HEK293 (cell line): ENCODE results near the gene MAN2B1.

Source experiments
- CTCF ChIA-PET: fragments of 350-600 bp; formaldehyde crosslinking; extraction: SDS; loops from one replicate; lab custom pipeline; 2021; ENCODE audit warnings: antibody characterized with exemption; lab: Yijun Ruan, JAX
- POLR2A ChIA-PET: fragments of 300-600 bp; formaldehyde crosslinking; extraction: SDS; loops from one replicate; lab custom pipeline; 2020; ENCODE audit warnings: antibody characterized with exemption, inconsistent platforms; lab: Yijun Ruan, JAX
- H3K27ac ChIP-seq: fragments of 200-500 bp; sonication (Bioruptor generic); 2 replicates; pipeline ENCODE4 v1.5.1; 2014; ENCODE audit warnings: low read depth, low read length, control low read depth, inconsistent platforms; ENCODE audit errors: extremely low read depth
- H3K36me3 ChIP-seq, 2 experiments: fragments of 200-500 bp in 1 of 2; sonication (Bioruptor generic) in 1 of 2; 1 replicate in 1 of 2; 2 replicates in 1 of 2; pipeline ENCODE4 v1.5.1; 2014 to 2017; ENCODE audit warnings: inconsistent platforms in 2 of 2, low read length in 2 of 2; ENCODE audit not compliant: control insufficient read depth in 2 of 2, insufficient read depth in 1 of 2
- H3K4me1 ChIP-seq: fragments of 200-500 bp; sonication (Bioruptor generic); 2 replicates; pipeline ENCODE4 v1.5.1; 2014; ENCODE audit warnings: mild to moderate bottlenecking, low read length, inconsistent platforms; ENCODE audit not compliant: control insufficient read depth, insufficient read depth
- H3K4me3 ChIP-seq: 2 replicates; pipeline ENCODE4 v1.5.1; 2011; ENCODE audit warnings: low read depth, mild to moderate bottlenecking, control low read depth, low read length, moderate library complexity
- H3K9me3 ChIP-seq: fragments of 200-500 bp; sonication (Bioruptor generic); 2 replicates; pipeline ENCODE4 v1.5.1; 2014; ENCODE audit warnings: low read depth, low read length, inconsistent platforms; ENCODE audit not compliant: control insufficient read depth, insufficient read depth
- EGR2 ChIP-seq: fragments of 450-650 bp; formaldehyde crosslinking; IDR thresholded peaks from 2 replicates; pipeline ENCODE4 v1.5.1; 2016; ENCODE audit warnings: low read depth, missing biosample characterization, missing genetic modification characterization
- HOXD13 ChIP-seq: sonication (generic); formaldehyde crosslinking; IDR thresholded peaks from 2 replicates; pipeline ENCODE4 v1.8.0; 2022; ENCODE audit warnings: missing genetic modification reagents, borderline replicate concordance
- IKZF3 ChIP-seq: fragments of 450-650 bp; IDR thresholded peaks from 2 replicates; pipeline ENCODE4 v1.5.0; 2018; ENCODE audit warnings: missing biosample characterization, mild to moderate bottlenecking, missing genetic modification characterization, moderate library complexity
- RBAK ChIP-seq: fragments of 450-650 bp; formaldehyde crosslinking; IDR thresholded peaks from 2 replicates; pipeline ENCODE4 v1.5.1; 2016; ENCODE audit warnings: missing biosample characterization, missing genetic modification characterization
- REPIN1 ChIP-seq: fragments of 450-650 bp; formaldehyde crosslinking; IDR thresholded peaks from 2 replicates; pipeline ENCODE4 v1.5.1; 2017; ENCODE audit warnings: missing biosample characterization, missing genetic modification characterization, low read depth
- ZEB2 ChIP-seq: fragments of 450-650 bp; formaldehyde crosslinking; IDR thresholded peaks from 2 replicates; pipeline ENCODE4 v1.5.1; 2016; ENCODE audit warnings: missing biosample characterization, missing genetic modification characterization
- ZFHX2 ChIP-seq: fragments of 450-650 bp; formaldehyde crosslinking; conservative IDR thresholded peaks from 2 replicates; pipeline ENCODE4 v1.5.1; 2016; ENCODE audit warnings: missing biosample characterization, missing genetic modification characterization
- ZNF114 ChIP-seq: fragments of 450-650 bp; formaldehyde crosslinking; IDR thresholded peaks from 2 replicates; pipeline ENCODE4 v1.5.0; 2017; ENCODE audit warnings: missing biosample characterization, missing genetic modification characterization
- ZNF121 ChIP-seq: fragments of 450-650 bp; formaldehyde crosslinking; IDR thresholded peaks from 2 replicates; pipeline ENCODE4 v1.5.1; 2016; ENCODE audit warnings: missing biosample characterization, missing genetic modification characterization
- ZNF146 ChIP-seq: fragments of 450-650 bp; formaldehyde crosslinking; IDR thresholded peaks from 2 replicates; pipeline ENCODE4 v1.5.1; 2016; ENCODE audit warnings: missing biosample characterization, missing genetic modification characterization
- ZNF266 ChIP-seq: fragments of 450-650 bp; formaldehyde crosslinking; IDR thresholded peaks from 2 replicates; pipeline ENCODE4 v1.5.1; 2016; ENCODE audit warnings: missing biosample characterization, missing genetic modification characterization, low read depth
- ZNF501 ChIP-seq: fragments of 450-650 bp; formaldehyde crosslinking; IDR thresholded peaks from 2 replicates; pipeline ENCODE4 v1.5.1; 2016; ENCODE audit warnings: missing biosample characterization, missing genetic modification characterization
- ZNF626 ChIP-seq: fragments of 450-650 bp; sonication (Bioruptor Pico); formaldehyde crosslinking; IDR thresholded peaks from 2 replicates; pipeline ENCODE4 v1.5.1; 2018; ENCODE audit warnings: missing biosample characterization, missing genetic modification characterization, inconsistent platforms
- ZNF629 ChIP-seq: fragments of 450-650 bp; formaldehyde crosslinking; IDR thresholded peaks from 2 replicates; pipeline ENCODE4 v1.5.1; 2017; ENCODE audit warnings: missing biosample characterization, missing genetic modification characterization
- ZNF768 ChIP-seq: fragments of 450-650 bp; formaldehyde crosslinking; IDR thresholded peaks from 2 replicates; pipeline ENCODE4 v1.5.1; 2018; ENCODE audit warnings: missing biosample characterization, mild to moderate bottlenecking, missing genetic modification characterization
- TF ChIP-seq, protein P1 (sequence below): fragments of 450-650 bp; formaldehyde crosslinking; IDR thresholded peaks from 2 replicates; pipeline ENCODE4 v1.5.1; 2016; ENCODE audit warnings: missing biosample characterization, missing genetic modification characterization
- TF ChIP-seq, protein P2 (sequence below): fragments of 450-650 bp; formaldehyde crosslinking; IDR thresholded peaks from 2 replicates; pipeline ENCODE4 v1.5.1; 2016; ENCODE audit warnings: missing biosample characterization, missing genetic modification characterization
- TF ChIP-seq, protein P3 (sequence below): fragments of 450-650 bp; formaldehyde crosslinking; IDR thresholded peaks from 2 replicates; pipeline ENCODE4 v1.5.1; 2016; ENCODE audit warnings: missing biosample characterization, missing genetic modification characterization
- TF ChIP-seq, protein P4 (sequence below): fragments of 450-650 bp; formaldehyde crosslinking; IDR thresholded peaks from 2 replicates; pipeline ENCODE4 v1.5.1; 2016; ENCODE audit warnings: missing biosample characterization, missing genetic modification characterization

The MAN2B1 gene

DNA sequence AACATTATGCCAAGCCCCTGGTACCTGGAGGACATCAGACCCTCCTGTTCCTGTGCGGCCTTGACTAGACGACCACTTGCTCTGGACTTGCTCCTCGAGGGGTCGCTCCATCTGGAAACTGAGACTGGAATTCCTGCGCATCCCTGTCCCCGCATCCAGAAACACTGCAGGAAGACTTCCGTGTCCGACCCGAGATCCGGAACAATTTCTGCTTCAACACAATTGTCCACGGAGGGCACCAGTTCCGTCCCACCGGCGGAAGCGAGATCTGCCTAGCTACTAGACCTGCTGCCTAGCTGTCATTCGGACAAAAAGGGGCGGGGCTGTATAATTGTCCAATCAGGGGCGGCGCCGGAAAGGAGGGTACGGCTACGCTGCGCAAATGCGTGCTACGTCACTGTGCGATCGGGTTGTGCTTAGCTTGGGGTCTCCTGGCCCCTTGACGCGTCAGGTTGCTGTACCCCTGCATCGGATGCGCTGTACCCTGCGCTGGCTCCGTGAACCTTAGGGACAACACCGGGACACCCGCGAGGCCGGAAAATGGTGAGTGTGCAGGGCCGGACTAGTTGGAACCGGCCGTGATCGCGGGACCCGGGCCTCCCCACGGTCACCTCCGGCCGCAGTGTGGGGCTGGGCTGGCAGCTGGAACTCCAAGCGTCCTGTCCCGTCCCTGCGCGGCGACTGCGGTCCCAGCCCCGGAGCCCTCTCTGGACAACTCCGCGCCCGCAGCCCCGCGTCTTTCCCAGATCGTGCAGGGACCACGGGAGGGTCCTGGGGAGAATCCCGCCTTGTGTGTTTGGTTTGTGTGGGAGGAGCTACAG is 55.8 kb downstream of the MAN2B1 start, which contains the start of the genes ZNF490 and ZNF791 (continued):
- TF ChIP-seq, protein P1, sequence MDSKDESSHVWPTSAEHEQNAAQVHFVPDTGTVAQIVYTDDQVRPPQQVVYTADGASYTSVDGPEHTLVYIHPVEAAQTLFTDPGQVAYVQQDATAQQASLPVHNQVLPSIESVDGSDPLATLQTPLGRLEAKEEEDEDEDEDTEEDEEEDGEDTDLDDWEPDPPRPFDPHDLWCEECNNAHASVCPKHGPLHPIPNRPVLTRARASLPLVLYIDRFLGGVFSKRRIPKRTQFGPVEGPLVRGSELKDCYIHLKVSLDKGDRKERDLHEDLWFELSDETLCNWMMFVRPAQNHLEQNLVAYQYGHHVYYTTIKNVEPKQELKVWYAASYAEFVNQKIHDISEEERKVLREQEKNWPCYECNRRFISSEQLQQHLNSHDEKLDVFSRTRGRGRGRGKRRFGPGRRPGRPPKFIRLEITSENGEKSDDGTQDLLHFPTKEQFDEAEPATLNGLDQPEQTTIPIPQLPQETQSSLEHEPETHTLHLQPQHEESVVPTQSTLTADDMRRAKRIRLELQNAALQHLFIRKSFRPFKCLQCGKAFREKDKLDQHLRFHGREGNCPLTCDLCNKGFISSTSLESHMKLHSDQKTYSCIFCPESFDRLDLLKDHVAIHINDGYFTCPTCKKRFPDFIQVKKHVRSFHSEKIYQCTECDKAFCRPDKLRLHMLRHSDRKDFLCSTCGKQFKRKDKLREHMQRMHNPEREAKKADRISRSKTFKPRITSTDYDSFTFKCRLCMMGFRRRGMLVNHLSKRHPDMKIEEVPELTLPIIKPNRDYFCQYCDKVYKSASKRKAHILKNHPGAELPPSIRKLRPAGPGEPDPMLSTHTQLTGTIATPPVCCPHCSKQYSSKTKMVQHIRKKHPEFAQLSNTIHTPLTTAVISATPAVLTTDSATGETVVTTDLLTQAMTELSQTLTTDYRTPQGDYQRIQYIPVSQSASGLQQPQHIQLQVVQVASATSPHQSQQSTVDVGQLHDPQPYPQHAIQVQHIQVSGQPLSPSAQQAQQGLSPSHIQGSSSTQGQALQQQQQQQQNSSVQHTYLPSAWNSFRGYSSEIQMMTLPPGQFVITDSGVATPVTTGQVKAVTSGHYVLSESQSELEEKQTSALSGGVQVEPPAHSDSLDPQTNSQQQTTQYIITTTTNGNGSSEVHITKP (tag by site-specific recombination), result peak; percentile 60
- TF ChIP-seq, all 188 proteins: peak for 46

DNA sequence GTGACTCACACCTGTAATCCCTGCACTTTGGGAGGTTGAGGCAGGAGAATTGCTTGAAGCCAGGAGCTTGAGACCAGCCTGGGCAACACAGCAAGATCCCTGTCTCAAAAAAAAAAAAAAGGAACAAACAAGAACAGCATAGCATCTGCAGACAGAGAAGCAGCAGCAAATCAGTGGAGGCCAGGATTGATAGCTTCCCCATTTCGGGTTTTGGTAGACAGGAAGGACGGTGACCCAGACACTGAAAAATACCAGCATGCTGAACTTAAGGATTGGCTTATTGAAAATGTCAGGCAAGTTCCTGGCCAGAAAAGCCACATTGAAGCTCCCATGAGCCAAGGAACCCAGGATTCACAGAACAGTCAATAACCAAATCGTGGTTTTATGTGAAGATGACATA is 58.9 kb downstream of the MAN2B1 start:
- peaks cover 8% of the 10 kb centered on the region; the same call in 1 of the 2 replicates for H3K4me1 ChIP-seq
- POLR2A ChIA-PET, result no interaction called here

DNA sequence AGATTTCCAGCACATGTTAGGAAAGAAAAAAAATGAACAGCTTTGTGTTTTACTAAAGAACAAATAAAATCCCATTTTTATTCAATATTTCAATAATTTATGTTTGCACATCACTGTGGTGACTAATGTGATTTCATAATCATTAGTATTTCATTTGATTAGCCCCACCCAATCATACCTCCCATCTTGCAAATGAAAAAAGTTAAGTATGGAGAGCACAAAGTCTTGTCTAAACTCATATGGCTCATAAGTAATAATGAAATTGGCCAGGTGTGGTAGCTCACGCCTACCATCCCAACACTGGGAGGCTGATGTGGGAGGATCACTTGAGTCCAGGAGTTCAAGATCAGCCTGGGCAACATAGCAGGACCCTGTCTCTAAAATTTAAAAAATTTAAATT is 59.7 kb downstream of the MAN2B1 start:
- Histone ChIP-seq H3K9me3 (no peaks in the 10 kb centered on the region), H3K36me3 (peaks cover 23 to 35% of the 10 kb centered on the region in 2 experiments; a peak in 2 of 3 replicates), H3K27ac (no peak overlapping the region), H3K4me1 (peaks cover 5% of the 10 kb centered on the region; the same call in 1 of the 2 replicates), H3K4me3 (no peak overlapping the region)
- POLR2A ChIA-PET, result no interaction called here
- CTCF ChIA-PET, result no interaction called here
- TF ChIP-seq ZNF121 (tag by site-specific recombination) (no peak), ZNF146 (tag by site-specific recombination) (no peak)
- TF ChIP-seq, protein P2, sequence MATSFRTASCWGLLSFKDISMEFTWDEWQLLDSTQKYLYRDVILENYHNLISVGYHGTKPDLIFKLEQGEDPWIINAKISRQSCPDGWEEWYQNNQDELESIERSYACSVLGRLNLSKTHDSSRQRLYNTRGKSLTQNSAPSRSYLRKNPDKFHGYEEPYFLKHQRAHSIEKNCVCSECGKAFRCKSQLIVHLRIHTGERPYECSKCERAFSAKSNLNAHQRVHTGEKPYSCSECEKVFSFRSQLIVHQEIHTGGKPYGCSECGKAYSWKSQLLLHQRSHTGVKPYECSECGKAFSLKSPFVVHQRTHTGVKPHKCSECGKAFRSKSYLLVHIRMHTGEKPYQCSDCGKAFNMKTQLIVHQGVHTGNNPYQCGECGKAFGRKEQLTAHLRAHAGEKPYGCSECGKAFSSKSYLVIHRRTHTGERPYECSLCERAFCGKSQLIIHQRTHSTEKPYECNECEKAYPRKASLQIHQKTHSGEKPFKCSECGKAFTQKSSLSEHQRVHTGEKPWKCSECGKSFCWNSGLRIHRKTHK (tag by site-specific recombination), result no peak

More for the DNA sequence above, 58.9 kb downstream of the MAN2B1 start:
- H3K4me3 ChIP-seq, result no peak overlapping the region
- no peaks in the 10 kb centered on the region for H3K9me3 ChIP-seq
- H3K36me3 ChIP-seq, result peaks cover 31 to 33% of the 10 kb centered on the region in 2 experiments; a peak in 2 of 3 replicates
- no peak overlapping the region for H3K27ac ChIP-seq
- CTCF ChIA-PET, result no interaction called here
- TF ChIP-seq RBAK (tag by site-specific recombination) (no peak), ZNF626 (tag by site-specific recombination) (no peak), EGR2 (tag by site-specific recombination) (no peak)
- TF ChIP-seq, protein P3, sequence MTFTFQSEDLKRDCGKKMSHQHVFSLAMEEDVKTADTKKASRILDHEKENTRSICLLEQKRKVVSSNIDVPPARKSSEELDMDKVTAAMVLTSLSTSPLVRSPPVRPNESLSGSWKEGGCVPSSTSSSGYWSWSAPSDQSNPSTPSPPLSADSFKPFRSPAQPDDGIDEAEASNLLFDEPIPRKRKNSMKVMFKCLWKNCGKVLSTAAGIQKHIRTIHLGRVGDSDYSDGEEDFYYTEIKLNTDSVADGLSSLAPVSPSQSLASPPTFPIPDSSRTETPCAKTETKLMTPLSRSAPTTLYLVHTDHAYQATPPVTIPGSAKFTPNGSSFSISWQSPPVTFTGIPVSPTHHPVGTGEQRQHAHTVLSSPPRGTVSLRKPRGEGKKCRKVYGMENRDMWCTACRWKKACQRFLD (tag by site-specific recombination), result no peak

DNA sequence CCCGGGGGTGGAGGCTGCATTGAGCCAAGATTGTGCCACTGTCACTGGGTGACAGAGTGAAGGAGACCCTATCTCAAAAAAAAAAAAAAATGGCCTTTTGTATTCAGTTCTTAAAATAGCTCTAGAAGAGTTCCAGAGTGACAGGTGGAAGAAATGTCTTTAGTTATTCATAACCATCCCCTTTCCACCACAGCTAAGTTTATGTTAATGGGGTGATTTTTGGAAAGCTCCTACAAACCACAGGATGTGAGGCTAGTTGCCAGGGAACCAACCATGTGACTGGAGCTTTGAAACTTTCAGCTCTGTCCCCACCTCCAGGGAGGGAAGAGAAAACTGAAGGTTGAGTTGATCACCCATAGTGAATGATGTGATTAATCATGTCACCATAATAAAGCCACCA is 62.8 kb downstream of the MAN2B1 start:
- Histone ChIP-seq H3K4me3 (no peak overlapping the region), H3K36me3 (peaks cover 27 to 34% of the 10 kb centered on the region in 2 experiments; a peak in 2 of 3 replicates), H3K27ac (no peak overlapping the region), H3K4me1 (no peaks in the 10 kb centered on the region), H3K9me3 (no peaks in the 10 kb centered on the region)
- no peak for TF ChIP-seq ZNF501 (tag by site-specific recombination)
- no peak for TF ChIP-seq HOXD13
- TF ChIP-seq ZNF266, result no peak
- TF ChIP-seq REPIN1 (tag by site-specific recombination), result no peak
- no peak for TF ChIP-seq ZNF114 (tag by site-specific recombination)
- TF ChIP-seq IKZF3 (tag by site-specific recombination), result no peak
- no peak for TF ChIP-seq ZNF629 (tag by site-specific recombination)
- TF ChIP-seq, protein P4, sequence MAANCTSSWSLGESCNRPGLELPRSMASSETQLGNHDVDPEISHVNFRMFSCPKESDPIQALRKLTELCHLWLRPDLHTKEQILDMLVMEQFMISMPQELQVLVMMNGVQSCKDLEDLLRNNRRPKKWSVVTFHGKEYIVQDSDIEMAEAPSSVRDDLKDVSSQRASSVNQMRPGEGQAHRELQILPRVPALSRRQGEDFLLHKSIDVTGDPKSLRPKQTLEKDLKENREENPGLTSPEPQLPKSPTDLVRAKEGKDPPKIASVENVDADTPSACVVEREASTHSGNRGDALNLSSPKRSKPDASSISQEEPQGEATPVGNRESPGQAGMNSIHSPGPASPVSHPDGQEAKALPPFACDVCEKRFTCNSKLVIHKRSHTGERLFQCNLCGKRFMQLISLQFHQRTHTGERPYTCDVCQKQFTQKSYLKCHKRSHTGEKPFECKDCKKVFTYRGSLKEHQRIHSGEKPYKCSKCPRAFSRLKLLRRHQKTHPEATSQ, result no peak
- TF ChIP-seq ZEB2 (tag by site-specific recombination), result no peak
- no peak for TF ChIP-seq ZFHX2 (tag by site-specific recombination)
- no peak for TF ChIP-seq ZNF768 (tag by site-specific recombination)
- CTCF ChIA-PET, result interaction anchor here (0.6 to 1.0 kb wide), 2 partner anchors 9 to 68 kb away, joined by 3 to 5 read pairs; no protein-coding TSS in a partner anchor
- POLR2A ChIA-PET, result no interaction called here
